HG02938 (cell line): ENCODE data around the gene RALGPS1.

ENCODE experiments used
- ATAC-seq: cut with Tn5 transposase; IDR thresholded peaks from one replicate; pipeline ENCODE4 v1.9.1; 2021; ENCODE audit warnings: mild to moderate bottlenecking, moderate library complexity; ENCODE audit not compliant: unreplicated experiment

The RALGPS1 gene

DNA sequence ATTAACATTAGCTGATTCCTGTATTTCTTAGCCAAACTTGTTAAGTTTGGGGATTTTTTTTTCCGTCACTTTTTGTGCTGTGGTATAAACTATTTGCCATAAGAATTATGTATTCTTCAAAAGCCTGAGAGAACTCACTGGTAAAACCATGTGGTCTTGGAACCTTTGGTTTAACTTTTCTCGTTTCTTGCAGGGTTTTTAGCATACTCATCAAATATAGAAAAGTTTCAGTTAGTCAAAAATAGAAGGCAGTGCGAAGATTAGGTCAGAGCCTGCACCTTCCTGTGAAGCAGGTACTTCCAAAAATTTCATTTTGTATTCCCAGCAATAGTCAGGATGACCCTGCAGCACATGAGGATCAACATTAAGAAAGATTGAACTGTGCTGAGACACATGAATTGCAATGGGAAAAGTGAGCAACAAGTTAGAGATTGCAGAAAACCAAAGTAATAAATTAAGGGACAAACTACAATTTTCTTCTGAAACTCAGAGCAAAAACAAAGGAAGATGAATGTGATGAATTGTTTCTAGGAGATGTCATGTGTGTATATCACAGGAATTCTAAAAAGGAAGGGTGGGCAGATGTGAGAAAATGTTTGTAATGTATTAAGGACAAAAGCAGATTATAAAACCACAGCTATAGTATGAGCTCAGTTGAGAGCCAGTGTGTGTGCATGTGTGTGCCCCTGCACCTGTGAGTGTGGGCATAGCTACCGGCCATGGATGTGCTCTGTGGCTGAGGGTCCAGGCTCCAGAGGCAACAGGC lies 105.6 kb downstream of the RALGPS1 start:
- ATAC-seq: no peak

DNA sequence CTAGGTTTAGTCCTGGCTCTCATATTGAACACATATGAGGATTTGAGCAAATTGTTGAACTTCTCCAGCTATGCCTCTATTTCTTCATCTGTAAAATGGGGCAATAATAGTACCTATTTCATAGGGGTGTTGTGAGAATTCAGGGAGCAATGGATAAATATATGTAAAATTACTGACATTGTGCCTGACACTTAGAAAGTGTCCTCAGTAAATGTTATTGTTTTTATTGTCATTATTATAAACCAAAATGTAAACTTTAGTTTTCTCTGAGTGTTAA lies 106.2 kb downstream of the RALGPS1 start:
- ATAC-seq: no peak

DNA sequence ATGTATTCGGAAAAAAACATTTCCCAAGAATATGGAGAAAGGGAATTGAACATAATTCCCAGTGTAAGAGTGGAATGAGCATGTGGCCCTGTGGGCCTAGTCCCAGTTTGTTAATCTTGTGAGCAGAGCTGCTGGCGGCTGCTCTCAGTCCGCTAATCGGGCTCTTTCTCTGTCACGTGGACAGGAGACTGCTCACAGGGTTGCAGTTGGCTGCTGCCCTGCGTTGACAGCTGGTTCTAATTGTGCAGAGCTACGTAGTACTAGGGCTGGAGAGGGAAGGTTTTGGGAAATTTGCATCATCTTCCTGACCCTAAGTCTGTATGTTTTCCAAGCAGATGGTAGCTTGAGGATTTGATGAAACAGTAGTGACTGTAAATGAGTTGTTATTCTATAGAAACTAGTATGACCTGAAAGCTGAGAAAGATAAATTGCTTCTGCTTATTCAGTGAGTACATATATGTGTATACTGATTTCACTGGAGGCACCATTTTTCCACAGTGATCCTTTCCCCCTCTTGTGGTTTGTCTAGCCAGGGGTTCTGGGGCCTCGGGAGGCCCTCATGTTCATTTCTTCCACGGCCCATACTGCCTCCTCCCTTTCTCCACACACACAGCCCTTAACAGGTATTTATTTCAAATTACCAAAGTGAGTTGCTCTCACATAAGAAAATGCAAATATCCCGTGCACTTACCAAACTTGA lies 107.2 kb downstream of the RALGPS1 start:
- no peak for ATAC-seq

DNA sequence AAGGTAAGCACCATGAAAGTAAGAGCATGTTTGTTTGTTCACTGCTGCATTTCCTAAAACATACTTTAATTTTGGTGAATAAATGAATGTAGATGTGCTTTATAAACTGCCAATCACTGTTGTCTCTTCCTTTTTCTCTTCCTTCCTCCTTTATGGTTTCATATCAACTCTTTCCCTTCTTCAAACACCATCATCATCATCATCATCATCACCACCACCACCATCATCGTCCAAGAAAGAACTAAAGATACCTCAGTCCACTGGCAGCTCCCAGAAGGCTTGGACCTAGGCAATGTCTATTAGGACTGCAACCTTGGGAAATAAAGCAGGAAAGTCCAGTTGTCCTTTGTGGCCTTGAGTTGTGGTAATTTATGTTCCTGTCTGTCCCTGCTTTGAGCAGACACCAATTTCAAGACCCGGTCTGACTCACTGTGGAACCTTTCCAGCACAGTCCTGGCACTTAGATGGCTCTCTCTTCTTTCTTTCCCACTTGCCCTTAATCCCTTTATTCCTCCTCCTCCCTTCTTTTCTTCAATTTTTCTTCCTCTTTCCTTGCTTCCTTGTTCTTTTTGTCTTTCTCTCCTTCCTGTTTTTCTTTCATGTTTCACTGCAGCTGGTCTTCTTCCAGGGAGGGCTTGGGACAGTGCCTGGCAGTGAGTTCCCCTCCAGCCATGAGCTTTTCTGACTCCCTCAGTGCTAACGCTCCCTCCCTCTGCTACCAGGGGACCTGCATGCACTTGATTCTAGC lies 108.5 kb downstream of the RALGPS1 start:
- no peak for ATAC-seq

DNA sequence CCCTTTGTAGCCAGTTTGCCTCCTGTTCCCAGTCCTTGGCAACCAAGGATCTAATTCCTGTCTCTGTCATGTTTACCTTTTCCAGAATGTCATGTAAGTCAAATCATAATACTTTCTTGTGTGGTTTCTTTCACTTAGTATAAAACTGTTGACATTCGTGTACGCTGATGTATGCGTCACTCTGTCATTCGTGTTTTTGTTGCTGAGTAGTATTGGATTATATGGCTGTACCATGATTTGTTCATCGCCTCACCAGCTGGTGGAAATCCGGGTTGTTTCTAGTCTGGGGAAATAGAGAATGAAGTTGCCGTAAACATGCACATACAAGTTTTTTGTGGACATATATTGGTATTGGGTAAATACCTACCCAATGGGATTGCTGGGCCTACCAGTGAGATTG lies 110.5 kb downstream of the RALGPS1 start:
- ATAC-seq: no peak

DNA sequence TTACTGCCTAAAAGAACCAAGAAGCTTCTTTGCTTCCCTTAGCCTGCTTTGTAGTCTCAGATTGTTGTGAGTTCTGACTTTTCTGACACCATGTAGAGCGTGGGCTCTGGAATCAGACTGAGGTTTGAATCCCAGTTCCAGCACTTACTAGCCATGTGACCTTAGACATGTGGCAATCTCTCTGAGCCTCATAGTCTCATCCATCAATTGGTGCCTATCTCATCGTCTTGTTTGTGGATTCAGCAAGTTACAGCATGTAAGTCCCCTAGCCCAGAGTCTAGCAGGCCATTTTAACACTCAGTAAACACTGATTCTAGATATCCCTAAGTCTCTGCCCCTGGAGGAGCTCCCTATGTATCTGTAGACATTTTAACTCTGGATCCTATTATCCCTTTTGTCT lies 113.1 kb downstream of the RALGPS1 start:
- ATAC-seq: no peak

DNA sequence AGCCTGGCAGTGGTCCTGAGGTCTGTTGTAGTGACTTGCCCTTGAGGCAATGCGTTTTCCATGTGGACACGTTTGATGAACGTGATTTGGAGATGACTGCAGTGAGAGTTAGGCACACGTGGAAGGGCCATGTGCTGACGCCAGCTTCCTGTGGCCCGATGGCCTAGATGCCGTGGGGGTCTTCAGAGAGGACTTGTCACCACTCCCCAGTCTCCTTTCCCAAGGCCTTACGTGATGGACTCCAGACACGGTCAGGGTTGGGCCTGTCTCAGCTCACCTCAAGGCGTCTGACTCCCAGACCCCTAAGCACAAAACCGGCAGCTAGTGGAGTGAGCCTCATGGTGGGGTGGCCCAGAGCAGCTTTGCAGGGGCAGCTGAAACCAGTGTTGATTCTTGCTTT lies 115.0 kb downstream of the RALGPS1 start:
- no peak for ATAC-seq

DNA sequence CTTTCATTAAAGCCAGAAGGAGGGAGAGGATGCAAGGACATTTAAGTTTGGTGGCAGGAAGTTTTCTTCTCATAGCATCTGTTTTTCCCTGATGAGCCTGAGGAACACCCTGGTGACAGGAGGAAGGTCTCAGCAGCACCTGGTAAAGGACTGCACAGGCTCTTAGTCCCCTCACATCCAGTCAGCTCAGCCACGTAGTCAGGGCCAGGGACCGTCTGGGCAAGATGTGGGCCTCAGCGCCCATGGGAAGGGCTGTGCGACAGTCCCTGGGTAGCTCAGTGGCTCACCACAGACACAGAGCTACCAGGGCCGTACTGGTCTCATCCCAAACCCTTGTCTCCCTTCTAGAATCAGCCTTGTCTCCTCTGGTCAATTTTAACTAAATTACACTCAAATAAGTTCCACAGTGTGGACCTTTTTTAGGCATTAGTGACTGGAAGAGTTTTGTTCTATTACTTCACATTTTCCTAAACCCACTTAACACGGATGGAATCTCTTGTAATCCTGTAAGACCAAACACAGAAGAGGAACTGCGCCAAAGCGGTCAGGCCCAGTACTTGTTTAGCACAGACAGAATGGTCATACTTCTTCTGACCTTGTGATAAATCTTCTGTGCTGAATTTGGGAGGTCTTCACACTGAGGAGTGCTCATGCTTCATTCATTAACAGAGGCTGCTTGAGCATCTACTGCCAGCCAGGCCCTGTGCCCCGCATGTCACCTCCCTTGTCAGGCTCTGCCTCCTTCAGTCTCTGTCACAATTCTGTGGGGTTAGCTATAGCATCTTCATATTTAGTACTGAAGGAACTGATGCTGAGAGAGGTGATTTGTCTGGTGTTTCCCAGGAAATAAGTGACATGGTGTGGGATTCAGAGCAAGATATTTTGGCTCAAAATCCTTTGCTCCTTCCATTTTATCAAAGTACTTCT lies 116.5 kb downstream of the RALGPS1 start:
- ATAC-seq: no peak

DNA sequence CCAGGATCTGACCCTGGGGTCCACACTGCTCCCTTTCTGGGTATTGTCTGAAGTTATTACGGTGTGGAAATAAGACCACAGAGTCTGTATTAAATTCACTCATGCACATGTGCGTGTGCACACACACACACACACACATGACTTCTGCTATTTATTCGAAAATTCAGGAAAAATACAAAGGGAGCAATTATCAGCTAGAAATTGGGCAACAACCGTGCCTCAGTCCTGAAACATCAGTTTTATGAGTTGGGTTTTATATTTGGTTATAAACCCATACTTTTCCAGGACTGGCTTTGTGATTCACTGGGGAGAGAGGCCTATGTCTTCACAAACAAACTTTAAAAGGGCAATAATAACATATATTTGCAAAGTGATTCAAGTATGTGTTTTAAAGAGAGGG lies 117.7 kb downstream of the RALGPS1 start:
- no peak for ATAC-seq

DNA sequence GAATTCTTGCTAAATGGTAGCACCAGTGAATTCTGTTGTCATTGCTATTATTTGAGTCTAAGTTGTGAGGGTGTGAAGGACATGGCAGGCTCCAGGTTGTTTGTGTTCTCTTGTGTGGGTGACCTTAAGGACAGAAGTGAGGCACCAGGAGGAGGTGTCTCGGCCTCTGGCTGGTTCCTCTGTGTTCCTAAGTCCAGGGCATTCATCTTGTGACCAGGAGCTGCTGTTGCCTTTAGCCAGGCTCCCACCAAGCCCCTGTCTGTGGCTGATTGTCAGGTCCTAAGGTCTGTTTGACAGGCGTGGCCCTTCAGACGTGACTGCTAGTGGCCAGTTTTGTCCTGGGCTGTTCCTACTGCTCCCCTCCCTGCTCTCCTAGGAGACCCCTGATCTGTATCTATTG lies 118.5 kb downstream of the RALGPS1 start:
- ATAC-seq: no peak

DNA sequence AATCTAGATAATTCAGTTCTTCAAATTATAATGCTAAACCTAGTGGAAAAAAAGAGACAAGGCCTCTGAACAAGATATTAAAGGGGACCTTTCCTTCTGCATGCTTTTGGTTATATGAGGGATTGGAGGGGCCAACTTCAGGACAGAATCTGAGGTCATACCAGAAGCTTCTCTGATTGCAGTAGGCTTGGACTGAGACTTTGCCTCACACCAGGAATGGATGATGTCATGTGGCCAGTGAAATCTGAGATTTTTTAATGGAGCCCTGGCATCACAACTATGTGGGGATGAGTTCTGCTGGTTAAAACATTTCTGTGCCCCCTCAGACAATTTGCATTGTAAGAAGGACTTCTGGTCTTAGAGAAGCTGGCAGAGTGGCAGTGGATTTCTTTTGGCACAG lies 119.2 kb downstream of the RALGPS1 start:
- no peak for ATAC-seq

DNA sequence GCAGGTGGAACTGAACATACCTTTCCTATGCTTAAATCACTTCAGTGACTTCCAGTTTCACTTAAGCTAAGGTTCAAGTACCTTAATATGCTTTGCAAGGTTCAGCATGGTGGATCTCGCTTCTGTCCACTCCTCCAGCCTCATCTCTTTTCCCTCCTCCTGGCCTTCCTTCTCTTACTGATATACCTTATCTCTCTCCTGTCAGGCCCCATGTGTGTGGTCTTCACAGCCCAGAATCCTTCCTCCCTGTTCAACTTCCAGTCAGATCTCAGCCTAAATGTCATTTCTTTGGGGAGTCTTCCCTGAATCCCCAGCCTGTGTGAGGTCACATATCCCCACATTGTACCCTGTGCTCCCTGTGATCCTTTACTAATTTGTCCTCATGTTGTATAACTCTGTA lies 120.1 kb downstream of the RALGPS1 start:
- ATAC-seq: no peak

DNA sequence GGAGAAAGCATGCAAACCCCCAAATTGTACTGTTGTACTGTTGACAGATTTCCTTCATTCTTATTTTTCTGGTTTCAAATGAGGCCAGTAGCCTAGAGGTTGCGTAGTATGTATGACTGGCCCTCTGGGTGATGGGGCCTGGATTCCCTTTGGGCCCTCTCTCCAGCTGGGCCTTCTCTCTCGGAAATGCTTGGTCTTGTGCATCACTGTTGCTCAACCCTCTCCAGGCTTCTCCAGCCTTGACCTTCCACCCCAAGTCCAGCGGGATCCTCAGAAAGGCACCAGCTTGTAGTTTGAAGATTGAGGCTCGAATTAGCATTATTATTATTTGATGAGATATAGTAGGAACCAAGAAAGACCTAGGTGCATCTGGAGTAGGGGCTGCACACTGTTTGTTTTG lies 120.8 kb downstream of the RALGPS1 start:
- no peak for ATAC-seq

DNA sequence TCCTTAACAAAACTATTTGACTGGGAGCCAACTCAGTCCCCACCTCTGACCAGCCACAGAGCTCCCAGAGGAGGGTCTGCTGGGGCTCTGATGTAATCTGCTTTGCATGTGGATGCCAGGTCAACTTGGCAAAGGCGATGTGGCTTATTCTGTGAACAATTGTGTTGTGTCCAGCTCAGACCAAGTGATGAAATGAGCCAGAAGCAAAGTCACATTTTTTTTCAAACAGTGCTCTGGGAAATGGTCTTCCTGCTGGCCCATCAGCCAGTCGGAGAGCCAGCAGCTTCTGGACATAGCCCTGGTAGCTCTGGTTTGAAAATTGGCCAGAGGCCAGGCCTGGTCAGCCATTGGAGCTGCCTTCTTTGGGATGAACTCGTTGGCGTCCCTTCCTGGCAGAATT lies 121.4 kb downstream of the RALGPS1 start:
- ATAC-seq: no peak

DNA sequence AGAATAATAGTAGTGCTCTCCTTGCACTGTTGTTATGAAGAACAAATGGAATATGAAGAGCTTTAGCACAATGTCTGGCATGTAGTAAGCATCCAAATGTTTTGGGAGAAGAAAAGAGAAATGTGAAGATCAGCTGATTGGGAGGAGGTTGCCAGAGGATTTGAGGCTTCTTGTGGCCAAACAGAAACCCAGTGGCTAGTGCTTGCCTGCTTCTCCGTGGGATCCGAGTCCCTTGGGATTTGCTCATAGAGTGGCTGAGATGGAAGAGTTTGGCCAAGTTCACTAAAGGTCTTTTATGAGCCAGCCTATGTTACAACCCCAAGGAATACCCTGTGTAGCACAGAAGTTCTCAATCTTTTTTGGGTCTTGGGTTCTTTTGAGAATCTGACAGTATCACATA lies 121.9 kb downstream of the RALGPS1 start:
- no peak for ATAC-seq

DNA sequence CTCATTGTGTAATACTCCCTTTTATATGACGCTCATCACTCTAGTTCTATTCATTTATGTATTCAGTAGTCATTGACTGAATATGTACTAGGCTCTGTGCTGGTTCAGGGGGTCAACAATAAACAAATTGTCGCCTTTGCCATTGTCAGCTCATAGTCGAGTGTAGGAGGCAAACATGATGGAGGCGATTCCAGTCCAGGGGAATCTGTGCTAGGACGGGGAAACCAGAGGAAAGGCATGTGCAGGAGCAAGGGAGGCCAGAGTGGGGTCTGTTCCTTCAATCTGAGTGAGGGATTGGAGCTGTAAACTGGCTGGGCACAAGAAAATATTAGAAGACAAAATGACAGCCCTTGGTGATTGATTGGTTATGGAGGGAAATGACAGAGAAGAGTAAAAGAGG lies 123.9 kb downstream of the RALGPS1 start:
- ATAC-seq: no peak

DNA sequence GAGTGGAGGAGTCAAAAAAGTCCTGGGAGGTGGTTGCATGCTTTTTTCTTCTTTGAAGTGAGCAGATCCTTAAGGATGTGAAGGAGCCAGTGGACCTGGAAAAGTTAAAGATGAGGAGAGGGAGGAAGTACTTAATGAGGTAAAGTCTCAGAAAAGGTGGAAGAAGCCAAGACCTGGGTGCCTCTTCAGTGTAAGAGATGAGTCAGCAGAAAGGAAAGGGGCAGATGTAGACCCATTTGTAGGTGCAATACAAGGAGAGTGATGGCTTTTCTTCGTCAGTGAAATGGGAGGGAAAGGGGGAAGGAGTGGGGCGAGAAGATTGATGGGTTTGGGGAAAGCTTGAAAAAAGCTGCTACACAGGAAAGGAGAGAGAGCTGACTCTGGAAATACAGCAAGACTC lies 124.9 kb downstream of the RALGPS1 start:
- no peak for ATAC-seq

DNA sequence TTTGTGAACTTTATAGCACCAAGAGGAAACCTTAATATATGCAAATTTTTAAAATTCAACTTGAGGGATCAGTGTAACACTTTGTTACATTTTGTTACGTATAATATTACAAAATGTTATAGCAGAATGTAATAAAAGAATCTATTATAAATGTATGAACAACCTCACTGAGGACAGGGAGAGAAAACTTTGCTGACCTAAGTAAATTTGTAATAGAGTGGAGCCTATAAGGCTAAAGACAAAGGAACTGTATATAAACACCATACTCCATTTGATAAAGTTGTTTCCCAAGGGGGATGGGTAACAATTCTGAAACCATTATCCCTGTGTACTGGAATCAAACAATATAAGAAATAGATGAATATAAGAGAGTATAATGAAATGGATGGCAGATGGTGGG lies 130.6 kb downstream of the RALGPS1 start:
- no peak for ATAC-seq

DNA sequence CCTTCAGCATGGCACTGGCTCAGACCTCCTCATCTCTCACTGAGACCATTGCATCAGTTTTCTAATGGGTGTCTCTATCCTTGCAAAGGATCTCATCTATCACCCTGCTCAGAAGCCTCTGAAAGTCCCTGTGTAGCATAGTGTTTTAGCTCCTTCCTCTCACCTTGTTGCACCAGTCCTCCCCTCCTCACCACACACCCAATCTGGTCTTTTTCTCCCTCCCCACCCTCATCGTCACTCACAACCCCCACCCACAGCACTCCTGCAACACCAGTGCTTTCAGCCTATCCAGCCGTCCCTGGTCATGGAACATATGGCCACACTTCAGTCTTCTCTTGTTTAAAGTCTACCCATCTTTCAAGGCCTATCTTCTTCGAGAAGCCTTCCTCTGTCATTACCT lies 133.4 kb downstream of the RALGPS1 start:
- ATAC-seq: no peak

DNA sequence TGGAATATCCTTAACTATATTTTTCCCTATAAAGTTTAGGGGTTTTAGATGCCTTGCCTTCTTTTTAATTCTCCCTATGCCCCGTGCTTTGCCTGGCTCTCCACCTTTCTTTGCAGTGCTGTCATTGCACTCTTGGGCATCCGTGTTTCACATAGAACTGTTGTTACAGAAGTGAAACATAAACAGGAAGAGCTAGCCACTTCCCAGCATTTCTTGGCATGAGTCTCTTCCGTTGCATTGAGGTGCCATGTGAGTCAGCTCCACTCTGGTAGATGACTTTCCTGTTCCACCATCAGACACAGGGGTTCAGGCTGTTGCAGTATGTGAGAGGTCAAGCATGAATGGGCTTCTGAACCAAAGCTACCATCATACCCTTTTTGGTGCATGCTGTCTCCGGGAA lies 134.5 kb downstream of the RALGPS1 start:
- ATAC-seq: no peak

DNA sequence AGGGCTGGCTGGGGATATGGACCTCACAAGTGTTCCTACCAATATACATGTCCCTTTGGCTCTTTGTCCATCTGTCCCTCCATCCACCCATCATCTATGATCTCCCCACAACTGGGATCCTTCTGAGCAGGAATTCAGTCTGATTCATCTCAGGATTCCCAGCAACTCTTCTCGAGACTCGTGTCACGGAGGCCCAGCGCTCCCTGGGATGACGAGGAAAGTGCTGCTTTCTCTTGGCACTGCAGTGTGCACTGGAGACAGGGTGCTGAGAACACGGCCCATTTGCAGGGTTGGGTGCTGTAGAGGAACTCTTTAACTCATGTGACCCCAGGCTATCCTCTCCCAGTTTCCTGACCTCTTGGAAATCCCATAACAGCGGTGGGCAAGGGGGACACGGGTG lies 135.0 kb downstream of the RALGPS1 start:
- ATAC-seq: no peak
